Measurements from ENCODE around the gene PCSK4.
"Not testable (repeated sequence)": the region's sequence is repeated elsewhere in the genome, so short reads cannot be mapped to it uniquely, and the experiment has no call there.

Gene PCSK4

DNA sequence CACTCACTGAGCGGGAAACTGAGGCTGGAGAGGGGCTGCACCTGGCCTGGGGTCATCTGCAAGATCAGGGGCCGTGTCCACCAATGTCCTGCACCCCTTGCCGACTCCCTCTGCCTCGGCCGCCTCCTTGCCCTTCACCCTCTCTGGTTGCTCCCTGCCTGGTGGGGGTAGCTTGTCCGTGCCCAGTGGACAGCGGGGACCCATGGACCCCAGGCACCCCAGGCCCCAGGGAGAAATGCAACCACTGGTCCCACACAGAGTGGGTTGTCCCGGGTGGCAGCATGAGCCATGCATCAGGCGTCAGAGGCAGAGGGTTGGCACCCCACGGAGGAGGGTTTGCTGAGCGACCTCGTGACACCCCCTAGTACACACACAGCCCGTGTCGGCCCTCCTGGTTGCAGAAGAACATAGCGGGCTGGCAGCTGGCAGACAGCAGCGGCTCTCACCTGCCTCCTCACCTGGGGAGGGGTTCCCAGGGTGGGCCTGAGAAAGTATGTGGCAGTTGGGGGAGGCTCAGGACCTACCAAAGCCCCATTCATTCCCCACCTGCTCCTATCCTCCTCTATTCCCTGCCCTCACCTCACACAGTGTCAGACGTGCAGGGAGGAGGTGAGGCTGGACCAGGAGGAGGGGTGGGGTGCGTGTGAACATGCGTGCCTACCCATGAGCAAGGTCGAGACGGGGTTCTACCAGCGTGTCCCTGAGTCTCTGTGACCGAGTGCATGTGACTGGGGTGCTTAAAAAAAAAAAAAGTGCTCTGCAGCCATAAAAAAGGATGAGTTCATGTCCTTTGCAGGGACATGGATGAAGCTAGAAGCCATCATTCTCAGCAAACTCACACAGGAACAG lies 14.0 kb upstream of the PCSK4 start:
- no peak for DNase-seq (ENCODE audit: low spot score)

DNA sequence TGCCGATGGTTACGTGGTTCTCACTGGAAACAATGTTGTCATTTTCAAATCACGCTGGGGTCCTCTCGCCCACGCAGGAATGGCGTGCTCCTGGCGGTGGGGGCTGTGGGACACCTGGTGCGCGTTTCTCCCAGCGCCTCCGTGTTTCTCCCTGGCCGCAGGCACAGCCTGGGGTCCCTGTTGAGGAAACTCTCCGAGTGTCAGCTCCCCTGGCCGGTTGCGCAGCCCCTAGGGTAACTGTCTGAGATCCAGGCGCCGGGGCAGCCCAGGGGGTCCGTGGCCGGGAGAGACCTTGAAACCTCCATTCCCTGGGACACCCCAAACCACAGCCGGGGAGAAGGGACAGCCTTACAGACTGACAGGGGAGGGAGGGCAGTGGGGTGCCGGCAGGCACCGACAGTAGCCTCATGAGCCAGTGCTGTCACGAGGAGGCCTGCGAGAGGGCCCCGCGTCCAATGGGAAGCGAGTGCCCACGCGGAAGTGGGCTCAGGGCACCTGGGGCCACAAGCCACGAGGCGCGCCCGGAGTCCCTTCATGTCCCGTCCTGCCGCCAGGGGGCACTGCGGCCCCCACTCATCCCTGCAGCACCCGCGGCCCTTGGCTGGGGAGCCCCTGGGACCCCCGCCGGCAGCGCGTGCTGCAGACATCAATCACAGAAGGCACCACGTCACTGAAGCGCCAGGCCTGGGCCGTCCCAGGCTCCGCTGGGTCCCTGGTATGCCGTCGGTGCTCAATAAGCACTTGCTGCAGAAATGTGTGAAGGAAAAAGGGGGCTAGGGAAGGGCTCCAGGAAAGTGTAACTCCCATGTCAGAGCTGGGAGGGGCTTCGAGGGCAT lies 13.2 kb upstream of the PCSK4 start:
- DNase-seq (ENCODE audit: low spot score): peak; percentile 58

DNA sequence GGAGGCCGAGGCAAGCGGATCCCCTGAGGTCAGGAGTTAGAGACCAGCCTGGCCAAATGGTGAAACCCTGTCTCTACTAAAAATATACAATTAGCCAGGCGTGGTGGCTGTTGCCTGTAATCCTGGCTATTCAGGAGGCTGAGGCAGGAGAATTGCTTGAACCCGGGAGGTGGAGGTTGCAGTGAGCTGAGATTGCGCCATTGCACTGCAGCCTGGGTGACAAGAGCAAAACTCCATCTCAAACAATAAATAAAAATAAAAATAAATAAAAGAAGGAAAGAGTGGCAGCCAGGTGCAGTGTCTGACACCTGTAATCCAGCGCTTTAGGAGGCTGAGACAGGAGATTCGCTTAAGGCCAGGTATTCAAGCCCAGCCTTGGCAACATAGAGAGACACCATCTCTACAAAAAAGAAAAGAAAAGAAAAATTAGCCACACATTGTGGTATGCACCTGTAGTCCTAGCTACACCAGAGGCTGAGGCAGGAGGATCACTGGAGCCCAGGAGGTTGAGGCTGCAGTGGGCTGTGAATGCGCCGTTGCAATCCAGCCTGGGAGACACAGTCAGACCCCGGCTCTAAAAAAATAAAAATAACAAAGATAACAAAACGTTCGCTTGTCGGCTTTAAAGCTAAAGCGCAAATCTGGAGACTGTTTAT lies 12.4 kb upstream of the PCSK4 start:
- DNase-seq (ENCODE audit: low spot score): no peak

DNA sequence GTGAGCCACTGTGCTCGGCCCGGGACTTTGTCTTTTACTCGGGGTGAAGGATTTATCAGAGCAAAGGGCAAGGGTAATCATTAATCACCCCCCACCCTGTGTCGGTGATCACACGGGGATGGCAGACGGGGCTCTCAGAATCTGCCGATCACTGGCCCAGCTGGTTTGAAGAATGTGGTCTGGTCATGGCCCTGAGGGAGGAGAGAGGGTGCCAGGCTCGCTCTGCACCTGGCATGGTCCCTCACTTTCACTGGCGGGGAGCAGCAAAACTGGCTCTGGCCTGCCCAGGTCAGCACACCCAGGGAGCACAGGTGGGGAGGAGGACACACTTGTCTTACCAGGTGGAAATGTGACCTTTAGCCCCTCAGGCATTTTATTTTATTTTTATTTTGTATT lies 11.0 kb upstream of the PCSK4 start:
- DNase-seq (ENCODE audit: low spot score): no peak

DNA sequence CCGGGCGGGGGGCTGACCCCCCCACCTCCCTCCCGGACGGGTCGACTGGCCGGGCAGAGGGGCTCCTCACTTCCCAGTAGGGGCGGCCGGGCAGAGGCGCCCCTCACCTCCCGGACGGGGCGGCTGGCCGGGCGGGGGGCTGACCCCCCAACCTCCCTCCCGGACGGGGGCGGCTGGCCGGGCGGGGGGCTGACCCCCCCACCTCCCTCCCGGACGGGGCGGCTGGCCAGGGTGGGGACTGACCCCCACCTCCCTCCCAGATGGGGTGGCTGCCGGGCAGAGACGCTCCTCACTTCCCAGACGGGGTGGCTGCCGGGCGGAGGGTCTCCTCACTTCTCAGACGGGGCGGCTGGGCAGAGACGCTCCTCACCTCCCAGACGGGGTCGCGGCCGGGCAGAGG lies 9.1 kb upstream of the PCSK4 start:
- not testable (repeated sequence) for DNase-seq (ENCODE audit: low spot score)

DNA sequence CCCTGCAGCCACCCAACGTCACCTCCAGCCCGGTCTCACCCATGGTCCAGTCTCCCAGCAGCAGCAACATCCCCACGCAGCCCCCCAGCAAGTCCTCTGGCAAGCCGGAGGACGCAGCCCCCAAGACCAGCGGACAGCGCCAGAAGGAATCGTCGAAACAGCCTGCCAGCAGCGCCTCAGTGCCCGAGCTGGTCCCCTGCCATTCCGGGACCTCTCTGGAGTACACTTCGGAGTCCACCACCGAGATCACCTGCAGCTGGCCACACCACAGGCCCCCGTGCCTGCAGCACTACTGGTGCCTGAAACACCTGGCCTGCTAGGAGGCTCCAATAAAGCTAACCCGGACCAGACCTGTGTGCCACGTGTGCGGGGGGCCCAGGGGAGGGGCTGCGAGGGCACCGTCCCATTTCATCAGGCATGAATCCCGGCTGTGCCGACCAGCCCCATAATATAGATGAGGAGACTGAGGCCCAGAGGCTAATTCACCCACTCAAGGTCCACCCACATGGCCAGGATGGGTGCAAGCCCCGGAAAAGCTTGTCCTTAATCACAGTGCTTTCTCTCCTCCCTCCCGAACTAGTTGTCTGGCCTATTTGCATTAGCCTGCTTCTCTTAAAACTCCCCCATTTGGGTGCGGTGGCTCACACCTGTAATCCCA lies 7.6 kb upstream of the PCSK4 start:
- DNase-seq (ENCODE audit: low spot score): no peak

DNA sequence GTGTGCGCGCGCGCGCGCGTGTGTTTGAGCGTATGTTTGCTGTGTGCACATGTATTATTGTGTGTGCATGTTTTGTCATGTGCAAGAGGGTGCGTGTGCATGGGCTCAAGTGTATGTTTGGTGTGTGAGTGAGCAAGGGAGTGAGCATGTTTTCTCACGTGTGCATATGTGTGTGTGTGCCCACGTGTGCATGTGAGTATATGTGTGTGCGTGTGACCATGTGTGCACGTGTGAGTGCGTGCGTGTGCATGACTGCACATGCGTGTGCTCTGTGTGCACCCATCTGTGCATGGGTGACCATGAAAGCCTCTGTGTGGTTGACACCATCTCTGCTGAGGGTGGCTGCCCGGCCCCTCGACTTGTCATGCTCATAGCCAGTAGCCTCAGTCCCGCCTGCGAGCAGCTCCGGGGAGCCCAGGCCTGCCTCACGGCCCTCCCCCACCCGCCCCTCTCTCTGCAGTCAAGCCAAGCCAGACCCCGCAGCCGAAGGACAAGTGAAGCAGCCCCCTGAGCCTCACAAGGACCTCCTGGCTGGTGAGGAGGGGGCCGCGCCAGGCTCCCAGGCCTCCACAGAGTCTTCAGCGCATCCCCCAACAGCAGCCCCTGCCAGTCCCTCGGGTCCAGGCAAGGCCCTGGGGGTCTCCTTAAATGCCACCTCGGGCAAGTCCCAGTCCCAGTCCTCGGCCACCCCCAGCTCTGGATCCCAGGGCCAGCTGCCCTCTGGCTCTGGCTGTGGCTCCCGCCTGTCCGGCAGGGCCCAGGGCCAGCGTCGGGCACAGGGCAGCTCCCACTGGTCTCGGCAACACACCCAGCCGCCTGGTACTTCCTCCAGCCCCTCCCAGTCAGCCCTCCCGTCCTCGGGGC lies 6.8 kb upstream of the PCSK4 start:
- no peak for DNase-seq (ENCODE audit: low spot score)

DNA sequence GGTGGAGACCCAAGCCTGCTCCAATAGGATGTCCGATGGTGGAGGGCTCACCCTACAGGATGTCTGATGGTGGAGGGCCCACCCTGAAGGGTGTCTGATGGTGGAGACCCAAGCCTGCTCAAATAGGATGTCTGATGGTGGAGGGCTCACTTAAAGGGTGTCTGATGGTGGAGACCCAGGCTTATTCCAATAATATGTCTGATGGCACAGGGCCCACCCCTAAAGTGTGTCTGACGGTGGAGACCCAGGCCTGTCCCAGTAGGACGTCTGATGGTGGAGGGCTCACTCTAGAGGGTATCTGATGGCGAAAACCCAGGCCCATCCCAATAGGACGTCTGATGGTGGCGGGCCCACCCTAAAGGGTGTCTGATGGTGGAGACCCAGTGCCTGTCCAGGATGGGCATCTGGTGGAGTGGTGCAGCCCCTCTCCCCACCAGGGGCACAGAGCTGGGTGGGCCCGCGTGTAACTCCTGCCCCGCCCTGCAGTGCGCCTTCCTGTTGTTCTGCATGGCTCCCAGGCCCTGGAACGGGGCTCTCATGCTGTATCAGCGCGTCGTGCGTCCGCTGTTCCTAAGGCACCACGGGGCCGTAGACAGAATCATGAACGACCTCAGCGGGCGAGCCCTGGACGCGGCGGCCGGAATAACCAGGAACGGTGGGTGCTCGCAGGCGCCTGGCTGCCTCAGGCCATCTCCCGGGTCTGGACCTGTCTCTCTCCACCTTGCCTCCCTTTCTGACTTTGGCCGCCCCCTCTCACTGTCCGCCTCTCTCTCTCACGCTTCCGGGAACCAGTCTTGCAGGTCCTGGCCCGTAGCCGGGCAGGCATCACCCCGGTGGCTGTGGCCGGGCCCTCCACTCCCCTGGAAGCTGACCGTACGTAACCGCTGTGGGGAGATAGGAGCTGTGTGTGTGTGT lies 5.9 kb upstream of the PCSK4 start:
- DNase-seq (ENCODE audit: low spot score): no peak

DNA sequence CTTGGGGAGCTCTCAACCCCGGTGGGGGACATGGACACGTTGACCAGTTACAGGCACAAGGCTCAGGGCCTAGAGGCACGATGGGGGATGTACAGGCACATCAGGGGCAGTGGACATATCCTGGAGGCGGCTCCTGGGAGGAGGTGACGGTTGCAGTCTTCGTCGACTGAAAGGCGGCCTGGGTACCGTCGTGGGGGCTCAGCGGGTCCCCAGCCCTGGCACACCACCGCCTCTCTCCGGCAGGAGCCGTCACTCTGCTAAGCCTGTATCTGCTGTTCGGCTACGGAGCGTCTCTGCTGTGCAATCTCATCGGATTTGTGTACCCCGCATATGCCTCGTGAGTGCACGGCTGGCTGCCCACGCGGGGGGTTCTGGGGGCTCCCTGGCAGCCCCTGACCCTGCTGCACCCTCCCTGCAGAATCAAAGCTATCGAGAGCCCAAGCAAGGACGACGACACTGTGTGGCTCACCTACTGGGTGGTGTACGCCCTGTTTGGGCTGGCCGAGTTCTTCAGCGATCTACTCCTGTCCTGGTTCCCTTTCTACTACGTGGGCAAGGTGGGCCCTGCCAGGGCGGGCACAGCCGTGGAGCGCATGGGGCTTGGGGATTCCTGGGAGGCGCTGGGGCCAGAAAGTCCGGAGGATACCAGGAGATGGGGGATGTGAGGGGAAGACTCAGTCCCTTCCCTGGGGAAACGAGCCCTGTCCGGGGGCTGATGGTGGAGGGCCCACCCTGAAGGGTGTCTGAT lies 5.1 kb upstream of the PCSK4 start:
- no peak for DNase-seq (ENCODE audit: low spot score)

DNA sequence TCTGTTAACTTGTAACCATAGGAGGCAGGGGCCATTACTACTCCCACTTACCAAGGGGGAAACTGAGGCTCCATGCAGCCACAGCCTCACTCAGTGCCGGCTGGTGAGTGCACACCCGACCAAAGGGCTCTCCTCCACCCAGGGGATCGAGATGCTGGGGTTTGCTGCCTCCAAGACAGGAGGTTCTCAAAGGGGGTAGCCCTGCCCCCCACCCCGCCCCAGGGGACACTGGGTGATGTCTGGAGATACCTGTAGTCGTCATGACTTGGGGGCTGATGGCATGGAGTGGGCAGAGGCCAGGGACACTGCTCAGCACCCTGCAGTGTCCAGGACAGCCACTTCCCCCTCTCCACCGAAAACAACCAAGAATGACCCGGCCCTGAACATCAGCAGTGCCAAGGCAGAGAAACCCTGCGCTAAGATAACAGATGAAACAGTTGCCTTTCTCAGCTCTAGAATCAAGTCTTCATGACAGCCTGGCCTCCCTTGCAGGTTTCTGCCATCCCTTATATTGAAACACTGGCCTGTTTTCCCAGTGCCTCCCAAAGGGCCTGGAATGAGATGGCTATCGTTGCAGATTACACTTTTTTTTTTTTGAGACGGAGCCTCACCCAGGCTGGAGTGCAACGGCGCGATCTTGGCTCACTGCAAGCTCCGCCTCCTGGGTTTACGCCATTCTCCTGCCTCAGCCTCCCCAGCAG lies 4.1 kb upstream of the PCSK4 start:
- no peak for DNase-seq (ENCODE audit: low spot score)

DNA sequence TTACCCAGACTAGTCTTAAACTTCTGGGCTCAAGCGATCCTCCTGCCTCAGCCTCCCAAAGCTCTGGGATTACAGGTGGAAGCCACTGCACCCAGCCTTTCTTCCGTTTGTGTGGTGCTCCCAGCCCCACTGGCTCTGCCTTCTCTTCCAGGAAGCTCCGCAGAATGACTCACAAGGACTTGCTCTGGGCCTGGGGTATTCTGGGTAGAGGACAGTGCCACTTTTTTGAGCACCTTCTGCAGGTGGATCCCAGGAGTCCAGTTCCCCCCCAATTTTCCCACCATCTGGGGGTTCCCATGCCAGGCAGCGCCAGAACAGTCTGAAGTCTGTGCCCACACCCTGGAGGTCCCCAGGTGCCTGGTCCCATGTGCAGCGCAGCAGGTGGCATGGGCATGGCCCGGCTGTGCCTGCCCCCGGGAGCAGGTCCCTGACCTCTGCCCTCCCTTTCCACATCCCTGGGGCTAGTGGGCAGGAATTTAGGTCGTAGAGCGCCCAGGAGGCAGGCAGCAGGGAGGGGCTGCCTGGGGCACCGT lies 2.4 kb upstream of the PCSK4 start:
- no peak for DNase-seq (ENCODE audit: low spot score)

DNA sequence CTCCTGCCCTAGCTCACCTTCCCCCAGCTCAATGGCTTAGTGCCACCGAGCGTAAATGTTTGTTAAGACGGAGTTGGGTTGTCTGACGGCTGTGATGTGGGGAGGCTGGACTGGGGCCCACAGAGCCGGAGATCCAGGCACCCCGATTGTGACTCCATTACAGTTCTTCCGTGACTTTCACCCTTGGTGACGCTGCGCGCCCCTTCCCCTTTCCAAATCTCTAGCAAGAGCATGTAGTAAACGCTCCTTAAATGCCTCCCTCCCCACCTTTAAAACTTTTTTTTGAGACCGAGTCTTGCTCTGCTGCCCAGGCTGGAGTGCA lies 1.7 kb upstream of the PCSK4 start:
- no peak for DNase-seq (ENCODE audit: low spot score)

DNA sequence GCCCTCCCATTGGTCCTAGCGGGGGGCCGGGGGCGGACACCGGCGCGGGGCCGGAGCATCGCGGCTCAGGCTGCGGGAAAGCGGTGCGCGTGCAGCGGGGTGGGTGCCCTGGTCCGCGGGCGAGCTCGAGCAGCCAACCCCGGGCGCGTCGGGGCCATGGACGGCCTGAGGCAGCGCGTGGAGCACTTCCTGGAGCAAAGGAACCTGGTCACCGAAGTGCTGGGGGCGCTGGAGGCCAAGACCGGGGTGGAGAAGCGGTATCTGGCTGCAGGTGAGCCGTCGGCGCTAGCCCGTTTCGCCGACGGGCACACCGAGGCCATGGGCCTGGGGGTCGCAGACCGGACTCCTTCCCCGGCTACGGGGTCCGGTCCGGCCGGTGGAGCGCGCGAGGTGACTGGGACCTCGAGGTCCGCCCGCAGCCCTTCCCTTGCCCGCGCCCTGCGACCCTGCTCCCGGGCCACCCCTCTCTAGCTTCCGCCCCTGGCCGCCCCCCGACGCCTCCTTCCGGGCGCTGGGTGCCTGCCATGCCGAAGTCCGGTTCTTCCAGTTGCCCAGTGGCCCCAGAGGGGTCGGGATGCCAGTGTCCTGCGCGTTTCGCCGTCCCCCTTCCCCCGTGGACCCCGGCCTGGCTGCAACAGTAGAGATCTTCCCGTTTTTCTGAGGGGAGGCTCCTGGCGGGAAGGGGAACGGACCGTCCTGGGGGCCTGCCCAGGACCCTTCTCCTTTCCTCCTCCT lies 1.1 kb upstream of the PCSK4 start, which contains the start of gene REEP6:
Gene REEP6 (plus strand): TSS at position 68 of the 735 bp plus-strand sequence. CDS start 89 bp downstream, at position 157.
- no peak for DNase-seq (ENCODE audit: low spot score)

DNA sequence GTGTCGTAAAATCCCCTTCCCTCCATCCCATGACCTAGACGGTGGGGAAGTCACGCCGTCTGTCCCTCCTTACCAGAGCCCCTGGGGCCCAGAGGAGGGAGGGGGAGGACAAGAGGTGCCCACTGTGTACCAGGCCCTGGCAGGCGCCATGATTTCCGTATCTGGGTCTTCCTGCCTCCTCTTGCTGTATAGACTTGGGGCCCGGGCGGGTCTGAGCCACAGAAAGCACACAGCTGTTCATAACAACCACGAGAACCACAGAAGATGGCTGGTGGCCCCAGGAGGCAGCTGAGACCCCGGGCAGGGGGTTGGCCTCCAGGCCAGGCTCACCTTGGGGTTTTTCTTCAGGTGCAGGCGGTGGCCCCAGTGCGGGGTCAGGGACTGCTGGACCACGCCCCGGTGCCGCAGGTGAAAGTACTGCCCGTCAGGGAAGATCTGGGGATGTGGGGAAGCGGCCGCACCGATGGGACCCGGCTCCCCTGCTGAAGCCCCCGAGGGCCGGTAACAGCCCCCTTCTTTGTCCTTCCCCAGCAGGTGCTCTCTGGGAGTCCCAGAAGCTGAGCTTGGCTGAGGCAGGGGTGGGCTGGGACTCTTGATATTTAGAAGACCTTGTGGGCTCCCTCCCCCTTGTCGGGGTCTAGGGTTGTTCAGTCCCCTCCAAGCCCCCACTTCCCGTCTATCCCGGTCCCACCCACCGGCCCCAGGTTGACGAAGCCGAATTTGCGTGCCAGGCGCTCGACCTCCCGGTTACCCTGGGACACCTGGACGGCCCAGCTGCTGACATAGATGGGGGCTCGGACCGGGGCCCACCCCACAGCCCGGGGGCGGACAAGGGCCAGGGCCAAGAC lies 463 bp downstream of the PCSK4 start:
- DNase-seq (ENCODE audit: low spot score): no peak

DNA sequence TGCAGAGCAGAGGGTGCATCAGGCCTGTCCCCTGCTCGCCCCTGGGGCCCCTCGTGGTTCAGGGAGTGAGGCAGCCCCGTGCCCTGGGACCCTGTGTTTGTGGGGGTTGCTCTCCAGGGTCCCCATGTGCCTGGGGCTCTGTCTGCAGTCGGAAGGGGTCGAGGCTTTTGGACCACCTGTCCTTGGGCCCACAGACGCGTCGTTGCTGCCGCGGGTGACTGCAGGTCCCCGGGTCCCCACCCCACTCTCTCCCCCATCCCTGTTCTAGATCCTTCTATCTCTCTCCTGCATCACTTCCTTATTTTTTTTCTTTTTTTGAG lies 1.9 kb downstream of the PCSK4 start:
- no peak for DNase-seq (ENCODE audit: low spot score)

DNA sequence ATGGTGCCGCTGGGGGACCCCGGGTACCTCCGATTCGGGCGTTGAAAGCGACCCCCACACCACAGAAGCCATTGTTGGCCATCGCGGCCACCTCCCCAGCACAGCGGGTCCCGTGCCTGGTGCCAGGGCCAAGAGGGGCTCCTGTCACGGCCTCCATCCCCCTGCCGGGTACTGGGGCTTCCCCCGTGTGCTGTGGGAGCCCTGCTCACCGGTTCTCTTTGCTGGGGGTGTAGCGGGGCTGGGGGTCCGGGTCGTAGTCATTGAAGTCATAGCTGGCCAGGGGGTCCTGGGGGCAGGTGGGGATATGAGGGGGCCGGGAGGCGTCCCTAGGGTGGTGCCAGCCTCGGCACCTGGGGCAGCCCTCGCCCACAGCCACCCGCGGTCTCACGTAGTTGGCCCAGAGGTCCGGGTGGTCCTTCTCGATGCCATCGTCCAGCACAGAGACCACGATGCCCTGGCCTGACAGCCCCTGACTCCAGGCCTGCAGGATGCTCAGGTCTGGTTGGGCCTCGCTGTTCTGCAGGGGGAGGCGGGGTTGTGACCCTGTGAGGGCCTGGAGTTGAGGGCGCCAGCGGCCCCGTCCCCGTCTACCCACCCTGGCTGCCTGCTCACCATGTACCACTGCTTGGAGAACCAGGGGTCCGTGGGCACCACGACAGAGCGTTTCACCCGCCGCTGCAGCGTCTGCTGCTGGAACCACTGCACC lies 2.4 kb downstream of the PCSK4 start:
- DNase-seq (ENCODE audit: low spot score): no peak
